Mesendoderm (in vitro differentiated cells): ENCODE measurements around the gene ODAPH.
"Not testable (repeated sequence)": the region's sequence is repeated elsewhere in the genome, so short reads cannot be mapped to it uniquely, and the experiment has no call there.

ENCODE experiments used
- DNase-seq: peaks from one replicate; pipeline ENCODE4 v3.0.0; 2013
- H2AK5ac ChIP-seq: 2 replicates; pipeline ENCODE4 v1.6.1; 2013; ENCODE audit warnings: low read length, inconsistent platforms
- H2BK120ac ChIP-seq: 2 replicates; pipeline ENCODE4 v1.6.1; 2013; ENCODE audit warnings: low read depth, mild to moderate bottlenecking, low read length, moderate library complexity, mixed read lengths
- H2BK15ac ChIP-seq: replicated peaks from 2 replicates; pipeline ENCODE4 v1.6.1; 2013; ENCODE audit warnings: low read depth, mild to moderate bottlenecking, moderate library complexity
- H2BK5ac ChIP-seq: 2 replicates; pipeline ENCODE4 v1.6.1; 2013; ENCODE audit warnings: low read length, inconsistent platforms
- H3K18ac ChIP-seq: 2 replicates; pipeline ENCODE4 v1.6.1; 2013; ENCODE audit warnings: mild to moderate bottlenecking, low read length, mixed read lengths
- H3K23ac ChIP-seq: one replicate; pipeline ENCODE4 v1.6.1; 2013; ENCODE audit warnings: low read length
- H3K27ac ChIP-seq: 2 replicates; pipeline ENCODE4 v1.5.1; 2013; ENCODE audit warnings: low read depth, mild to moderate bottlenecking, inconsistent platforms, low read length, moderate library complexity
- H3K27me3 ChIP-seq: 2 replicates; pipeline ENCODE4 v1.6.1; 2013; ENCODE audit warnings: low read length, control low read depth, mild to moderate bottlenecking, inconsistent platforms; ENCODE audit not compliant: insufficient read depth, poor library complexity
- H3K36me3 ChIP-seq: 2 replicates; pipeline ENCODE4 v1.6.1; 2013; ENCODE audit warnings: low read length, inconsistent platforms; ENCODE audit not compliant: control insufficient read depth, insufficient read depth
- H3K4ac ChIP-seq: one replicate; pipeline ENCODE4 v1.6.1; 2013; ENCODE audit warnings: low read depth, mild to moderate bottlenecking, low read length, moderate library complexity
- H3K4me1 ChIP-seq: 2 replicates; pipeline ENCODE4 v1.6.1; 2013; ENCODE audit warnings: low read depth, low read length, inconsistent platforms; ENCODE audit not compliant: control insufficient read depth
- H3K4me2 ChIP-seq: 2 replicates; pipeline ENCODE4 v1.6.1; 2013; ENCODE audit warnings: low read length
- H3K4me3 ChIP-seq: 2 replicates; pipeline ENCODE4 v1.5.1; 2013; ENCODE audit warnings: mild to moderate bottlenecking, low read length
- H3K56ac ChIP-seq: one replicate; pipeline ENCODE4 v1.6.1; 2013; ENCODE audit warnings: low read length
- H3K79me1 ChIP-seq: 2 replicates; pipeline ENCODE4 v1.6.1; 2013; ENCODE audit warnings: low read length, inconsistent platforms
- H3K79me2 ChIP-seq: 2 replicates; pipeline ENCODE4 v1.6.1; 2013; ENCODE audit warnings: mild to moderate bottlenecking, low read length; ENCODE audit not compliant: control insufficient read depth, insufficient read depth
- H3K9ac ChIP-seq: 2 replicates; pipeline ENCODE4 v1.6.1; 2013; ENCODE audit warnings: low read length, inconsistent platforms
- H4K5ac ChIP-seq: one replicate; pipeline ENCODE4 v1.6.1; 2013; ENCODE audit warnings: low read length
- H4K8ac ChIP-seq: one replicate; pipeline ENCODE4 v1.6.1; 2013; ENCODE audit warnings: low read depth, mild to moderate bottlenecking, control low read depth, low read length, moderate library complexity
- WGBS: extraction: QIAGEN DNeasy Blood & Tissue Kit; methylation state at CpG from one replicate; pipeline ENCODE4 v1.1.7; 2013; ENCODE audit warnings: low lambda C conversion rate, missing lambda C conversion rate; ENCODE audit not compliant: insufficient coverage; ENCODE audit errors: extremely low coverage; 5-methylcytosine and 5-hydroxymethylcytosine counted together

The ODAPH gene

DNA sequence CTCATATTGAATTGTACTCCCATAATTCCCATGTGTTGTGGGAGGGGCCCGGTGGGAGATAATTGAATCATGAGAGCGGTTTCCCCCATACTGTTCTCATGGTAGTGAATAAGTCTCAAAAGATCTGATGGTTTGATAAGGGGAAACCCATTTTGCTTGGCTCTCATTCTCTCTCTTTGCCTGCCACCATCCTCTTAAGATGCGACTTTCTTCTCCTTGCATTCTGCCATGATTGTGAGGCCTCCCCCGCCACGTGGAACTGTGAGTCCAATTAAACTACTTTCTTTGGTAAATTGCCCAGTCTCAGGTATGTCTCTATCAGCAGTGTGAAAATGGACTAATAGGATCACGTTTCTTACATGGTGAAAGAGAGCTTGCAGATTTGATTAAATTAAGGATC, 18.6 kb upstream of the ODAPH start:
- H3K79me2 ChIP-seq, DNase-seq, H2BK15ac ChIP-seq, H3K79me1 ChIP-seq, H3K18ac ChIP-seq, H2BK120ac ChIP-seq, H3K23ac ChIP-seq, H4K8ac ChIP-seq, H3K4me1 ChIP-seq, H3K27me3 ChIP-seq, H3K36me3 ChIP-seq, H3K9ac ChIP-seq, H2AK5ac ChIP-seq, H2BK5ac ChIP-seq, H3K27ac ChIP-seq, H3K56ac ChIP-seq, H3K4ac ChIP-seq, H3K4me3 ChIP-seq, H4K5ac ChIP-seq, H3K4me2 ChIP-seq: not testable (repeated sequence)
- no CpG with 5 or more reads among the region's 6 CpGs for WGBS

DNA sequence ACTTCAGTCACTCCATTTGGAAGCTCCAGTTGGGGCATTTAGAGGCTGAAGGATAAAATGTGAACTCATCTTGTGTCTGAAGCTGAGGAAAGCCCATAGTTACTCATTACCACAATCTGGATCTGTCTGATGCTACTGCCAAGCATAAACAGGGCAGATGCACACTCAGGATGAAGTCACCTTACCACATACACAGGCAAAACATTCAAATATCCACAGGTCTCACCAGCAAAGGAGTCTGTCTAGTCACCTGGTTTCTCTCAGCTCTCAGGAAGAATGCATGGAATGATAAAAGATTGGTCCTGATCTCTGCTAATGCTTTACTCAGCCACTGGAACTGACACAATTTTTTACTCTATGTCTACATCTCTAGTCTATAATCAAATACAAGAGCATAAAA, 13.0 kb upstream of the ODAPH start:
- Histone ChIP-seq H2BK5ac (no peak overlapping the region), H3K27ac (no peak overlapping the region), H2BK15ac (no peak overlapping the region), H3K4me2 (no peak overlapping the region), H3K18ac (no peak overlapping the region), H3K79me1 (no peaks in the 10 kb centered on the region), H2AK5ac (no peak overlapping the region), H3K36me3 (no peaks in the 10 kb centered on the region), H3K23ac (no peak overlapping the region), H3K4me1 (no peaks in the 10 kb centered on the region), H3K4ac (no peak overlapping the region), H2BK120ac (no peak overlapping the region), H3K4me3 (no peak overlapping the region), H3K56ac (no peak overlapping the region), H3K27me3 (no peaks in the 10 kb centered on the region), H4K8ac (no peak overlapping the region), H3K79me2 (no peaks in the 10 kb centered on the region), H3K9ac (no peak overlapping the region), H4K5ac (no peak overlapping the region)
- no peak for DNase-seq

DNA sequence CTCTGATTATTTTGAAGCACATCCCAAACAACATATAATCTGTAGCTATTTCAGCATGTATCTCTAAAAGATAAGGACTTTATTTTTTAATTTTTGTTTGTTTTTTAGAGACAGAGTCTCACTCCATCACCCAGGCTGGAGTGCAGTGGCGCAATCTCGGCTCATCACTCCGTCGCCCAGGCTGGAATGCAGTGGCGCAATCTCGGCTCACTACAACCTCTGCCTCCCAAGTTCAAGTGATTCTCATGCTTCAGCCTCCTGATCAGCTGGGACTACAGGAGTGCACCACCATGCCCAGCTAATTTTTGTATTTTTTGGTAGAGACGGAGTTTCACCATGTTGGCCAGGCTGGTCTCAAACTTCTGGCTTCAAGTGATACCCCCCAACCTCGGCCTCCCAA, 11.6 kb upstream of the ODAPH start:
- not testable (repeated sequence) for H3K4me1 ChIP-seq, H2BK15ac ChIP-seq, H3K79me1 ChIP-seq, H3K27me3 ChIP-seq, H3K23ac ChIP-seq, H3K18ac ChIP-seq, DNase-seq, H3K4me3 ChIP-seq, H3K56ac ChIP-seq, H3K36me3 ChIP-seq, H4K5ac ChIP-seq, H3K4me2 ChIP-seq, H2BK5ac ChIP-seq, H3K4ac ChIP-seq, H2BK120ac ChIP-seq, H3K27ac ChIP-seq, H2AK5ac ChIP-seq, H3K79me2 ChIP-seq, H4K8ac ChIP-seq, H3K9ac ChIP-seq
- WGBS = no CpG with 5 or more reads among the region's 8 CpGs

DNA sequence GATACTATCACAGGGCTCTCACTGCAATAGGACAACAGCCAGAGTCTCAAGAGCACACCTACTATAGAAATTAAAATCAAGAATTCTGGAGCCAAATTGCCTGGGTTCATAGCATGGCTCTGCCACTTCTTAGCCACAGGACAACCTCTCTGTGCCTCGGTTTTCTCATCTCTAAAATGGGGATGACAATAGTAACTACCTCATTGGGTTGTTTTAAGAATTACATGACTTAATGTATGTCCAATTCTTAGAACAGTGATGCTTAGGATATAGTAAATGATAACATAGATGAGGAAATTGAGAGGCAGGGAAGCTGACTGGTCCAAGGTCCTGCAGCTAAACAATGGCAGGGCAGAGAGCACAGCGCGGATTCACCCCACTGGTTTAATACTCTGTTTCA, 11.0 kb upstream of the ODAPH start:
- H2BK5ac ChIP-seq = no peak overlapping the region
- no peak overlapping the region for H3K56ac ChIP-seq
- no peak overlapping the region for H2AK5ac ChIP-seq
- no peak for DNase-seq
- H3K79me2 ChIP-seq = no peaks in the 10 kb centered on the region
- no peak overlapping the region for H3K9ac ChIP-seq
- H3K79me1 ChIP-seq = no peaks in the 10 kb centered on the region
- no peak overlapping the region for H3K4me2 ChIP-seq
- H3K4me3 ChIP-seq = no peak overlapping the region
- H3K4ac ChIP-seq = no peak overlapping the region
- H4K8ac ChIP-seq = no peak overlapping the region
- no peaks in the 10 kb centered on the region for H3K27me3 ChIP-seq
- H4K5ac ChIP-seq = no peak overlapping the region
- no peak overlapping the region for H2BK15ac ChIP-seq
- no peak overlapping the region for H3K18ac ChIP-seq
- H3K23ac ChIP-seq = no peak overlapping the region
- no peak overlapping the region for H3K27ac ChIP-seq
- WGBS = no CpG with 5 or more reads among the region's 3 CpGs
- H3K36me3 ChIP-seq = no peaks in the 10 kb centered on the region
- H3K4me1 ChIP-seq = no peaks in the 10 kb centered on the region
- H2BK120ac ChIP-seq = no peak overlapping the region

DNA sequence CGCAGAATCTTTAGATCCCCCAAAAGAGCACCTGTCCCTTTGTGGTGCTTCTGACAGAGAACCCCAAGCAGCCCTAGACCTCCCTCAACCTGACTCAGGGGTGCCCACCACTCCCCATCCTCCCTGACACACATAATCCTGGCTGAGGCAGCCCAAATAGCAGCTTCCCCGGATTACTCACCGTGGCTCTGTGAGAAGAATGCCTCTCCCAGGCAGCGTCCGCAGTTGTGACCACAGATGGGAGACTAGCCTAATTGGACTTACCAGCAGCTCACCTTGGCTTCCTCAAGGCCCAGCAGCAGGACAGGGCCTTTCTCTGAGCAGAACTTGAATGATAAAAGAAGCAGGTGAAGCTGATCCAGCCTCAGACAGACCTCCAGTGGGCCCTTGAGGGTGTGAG, 10.3 kb upstream of the ODAPH start:
- H2AK5ac ChIP-seq = no peak overlapping the region
- H3K4me3 ChIP-seq = no peak overlapping the region
- no peak overlapping the region for H3K27ac ChIP-seq
- no peak overlapping the region for H3K23ac ChIP-seq
- H3K4me2 ChIP-seq = no peak overlapping the region
- no peaks in the 10 kb centered on the region for H3K79me1 ChIP-seq
- no peak overlapping the region for H4K5ac ChIP-seq
- no CpG with 5 or more reads among the region's 5 CpGs for WGBS
- no peaks in the 10 kb centered on the region for H3K4me1 ChIP-seq
- H3K4ac ChIP-seq = no peak overlapping the region
- H3K56ac ChIP-seq = no peak overlapping the region
- H4K8ac ChIP-seq = no peak overlapping the region
- no peak overlapping the region for H2BK120ac ChIP-seq
- H3K9ac ChIP-seq = no peak overlapping the region
- H3K18ac ChIP-seq = no peak overlapping the region
- no peak overlapping the region for H2BK5ac ChIP-seq
- no peak overlapping the region for H2BK15ac ChIP-seq
- DNase-seq = no peak
- no peaks in the 10 kb centered on the region for H3K36me3 ChIP-seq
- H3K27me3 ChIP-seq = no peaks in the 10 kb centered on the region
- H3K79me2 ChIP-seq = no peaks in the 10 kb centered on the region

GRCh38 chr4:75547647-75548387, 8.0 kb upstream of the ODAPH start:
- no peak for DNase-seq
- no peak overlapping the region for H3K9ac ChIP-seq

More at GRCh38 chr4:75547647-75548387, 8.0 kb upstream of the ODAPH start:
- no peaks in the 10 kb centered on the region for H3K79me1 ChIP-seq
- no peak overlapping the region for H3K4ac ChIP-seq
- H3K4me2 ChIP-seq = no peak overlapping the region
- H4K8ac ChIP-seq = no peak overlapping the region
- H2BK15ac ChIP-seq = no peak overlapping the region
- no CpG with 5 or more reads among the region's 15 CpGs for WGBS
- H3K18ac ChIP-seq = no peak overlapping the region
- no peaks in the 10 kb centered on the region for H3K79me2 ChIP-seq
- no peak overlapping the region for H3K23ac ChIP-seq
- H3K4me1 ChIP-seq = no peaks in the 10 kb centered on the region
- no peaks in the 10 kb centered on the region for H3K27me3 ChIP-seq
- H3K56ac ChIP-seq = no peak overlapping the region
- no peak overlapping the region for H2AK5ac ChIP-seq
- H3K36me3 ChIP-seq = no peaks in the 10 kb centered on the region
- H3K27ac ChIP-seq = no peak overlapping the region
- no peak overlapping the region for H3K4me3 ChIP-seq
- no peak overlapping the region for H2BK120ac ChIP-seq
- no peak overlapping the region for H2BK5ac ChIP-seq
- H4K5ac ChIP-seq = no peak overlapping the region
